Measurements from ENCODE around the gene CHI3L1. TPM values are rescaled to one million over a fixed set of nuclear protein-coding genes. Genes with fewer than 3 reads are reported as not detected.
A peak's percentile ranks its signal among the peaks of the same experiment; 100 is the strongest.

The CHI3L1 gene
- total RNA-seq, 4 donors from 2014 or later = 1.3 to 2.1 (median 1.7) TPM; not detected in 1

DNA sequence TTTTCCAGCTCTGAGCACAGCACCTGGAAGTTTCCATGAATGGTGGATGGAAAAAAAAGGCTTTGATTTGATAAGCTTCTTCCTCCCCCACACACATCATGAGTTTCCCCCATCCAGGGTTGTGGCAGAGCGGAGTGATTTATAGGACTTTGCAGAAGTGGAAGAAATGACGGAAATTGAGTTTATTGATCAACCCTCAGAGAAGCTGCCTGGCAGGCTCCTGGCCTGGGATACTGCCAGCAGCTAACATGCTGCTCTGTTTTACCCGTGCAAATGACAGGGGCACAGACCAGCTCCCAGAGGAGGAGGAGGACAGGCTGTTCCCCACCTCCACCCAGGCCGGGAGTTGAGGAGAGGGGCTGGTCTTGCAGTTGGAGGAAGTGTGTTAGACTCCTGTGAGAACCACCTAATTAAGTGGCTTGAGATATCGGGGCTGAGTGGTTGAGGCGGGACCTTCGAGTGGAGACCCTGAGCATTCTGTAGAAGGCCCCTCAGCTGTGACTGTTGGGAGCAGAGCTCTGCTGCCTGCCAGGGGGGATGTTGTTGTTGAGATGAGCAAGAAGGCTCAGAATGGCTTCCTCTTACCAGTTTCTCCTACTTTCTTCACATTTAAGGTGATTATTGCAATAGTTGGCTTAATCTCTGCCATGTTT, 37.2 kb downstream of the CHI3L1 start:
- Histone ChIP-seq H3K4me1 (peaks cover 0 to 4% (median 4%) of the 10 kb centered on the region in 4 donors), H3K9me3 (no peaks in the 10 kb centered on the region), H3K4me3 (no peak overlapping the region), H3K27ac (replicated peaks in 1 of 4) (no peak overlapping the region), H3K27me3 (peaks cover 0 to 12% (median 0%) of the 10 kb centered on the region in 4 donors), H3K36me3 (no peaks in the 10 kb centered on the region)
- intact Hi-C loops (cut with DNase I) = no loop called here
- DNase-seq (ENCODE audit: extremely low spot score) = no peak
- 85% methylated on average over 7 of the region's 7 CpGs for WGBS
- TF ChIP-seq POLR2AphosphoS5 (IDR thresholded peaks at IDR 0.05) (no peak), POLR2A (IDR thresholded peaks at IDR 0.05; ENCODE audit: low read depth) (no peak), EP300 (IDR thresholded peaks at IDR 0.05) (no peak)
- TF ChIP-seq, protein P1, sequence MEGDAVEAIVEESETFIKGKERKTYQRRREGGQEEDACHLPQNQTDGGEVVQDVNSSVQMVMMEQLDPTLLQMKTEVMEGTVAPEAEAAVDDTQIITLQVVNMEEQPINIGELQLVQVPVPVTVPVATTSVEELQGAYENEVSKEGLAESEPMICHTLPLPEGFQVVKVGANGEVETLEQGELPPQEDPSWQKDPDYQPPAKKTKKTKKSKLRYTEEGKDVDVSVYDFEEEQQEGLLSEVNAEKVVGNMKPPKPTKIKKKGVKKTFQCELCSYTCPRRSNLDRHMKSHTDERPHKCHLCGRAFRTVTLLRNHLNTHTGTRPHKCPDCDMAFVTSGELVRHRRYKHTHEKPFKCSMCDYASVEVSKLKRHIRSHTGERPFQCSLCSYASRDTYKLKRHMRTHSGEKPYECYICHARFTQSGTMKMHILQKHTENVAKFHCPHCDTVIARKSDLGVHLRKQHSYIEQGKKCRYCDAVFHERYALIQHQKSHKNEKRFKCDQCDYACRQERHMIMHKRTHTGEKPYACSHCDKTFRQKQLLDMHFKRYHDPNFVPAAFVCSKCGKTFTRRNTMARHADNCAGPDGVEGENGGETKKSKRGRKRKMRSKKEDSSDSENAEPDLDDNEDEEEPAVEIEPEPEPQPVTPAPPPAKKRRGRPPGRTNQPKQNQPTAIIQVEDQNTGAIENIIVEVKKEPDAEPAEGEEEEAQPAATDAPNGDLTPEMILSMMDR (IDR thresholded peaks at IDR 0.05) = no peak

- peaks cover 0 to 3% (median under 1%) of the 10 kb centered on the region in 4 donors for H3K4me1 ChIP-seq
- no peak overlapping the region for H3K27ac ChIP-seq (replicated peaks in 1 of 4)
- peaks cover 0 to 7% (median 0%) of the 10 kb centered on the region in 4 donors for H3K27me3 ChIP-seq
- H3K9me3 ChIP-seq = no peaks in the 10 kb centered on the region
- no peak for DNase-seq (ENCODE audit: extremely low spot score)
- no peak for TF ChIP-seq POLR2AphosphoS5 (IDR thresholded peaks at IDR 0.05)
- TF ChIP-seq EP300 (IDR thresholded peaks at IDR 0.05) = no peak
- TF ChIP-seq, protein P1 (IDR thresholded peaks at IDR 0.05) = no peak
- TF ChIP-seq POLR2A (IDR thresholded peaks at IDR 0.05; ENCODE audit: low read depth) = no peak
- no peaks in the 10 kb centered on the region for H3K36me3 ChIP-seq
- WGBS = 93% methylated on average over 12 of the region's 12 CpGs
- intact Hi-C loops (cut with DNase I) = no loop called here
- no peak overlapping the region for H3K4me3 ChIP-seq
Measured at GRCh38 chr1:203148579-203148978, 37.9 kb downstream of the CHI3L1 start.

- H3K27ac ChIP-seq (replicated peaks in 1 of 4) = no peak overlapping the region
- no peaks in the 10 kb centered on the region for H3K36me3 ChIP-seq
- H3K9me3 ChIP-seq = no peaks in the 10 kb centered on the region
- H3K4me3 ChIP-seq = no peak overlapping the region
- no peak for DNase-seq (ENCODE audit: extremely low spot score)
- no peak for TF ChIP-seq POLR2AphosphoS5 (IDR thresholded peaks at IDR 0.05)
- TF ChIP-seq, protein P1 (IDR thresholded peaks at IDR 0.05) = peak in 1 of 3 experiments; percentile 20
- H3K27me3 ChIP-seq = peaks cover 0 to 7% (median 0%) of the 10 kb centered on the region in 4 donors
- WGBS = 84% methylated on average over 5 of the region's 5 CpGs
- intact Hi-C loops (cut with DNase I) = no loop called here
- H3K4me1 ChIP-seq = peaks cover 0 to 3% (median 0%) of the 10 kb centered on the region in 4 donors
Measured at GRCh38 chr1:203148127-203148526, 38.4 kb downstream of the CHI3L1 start.

- H3K9me3 ChIP-seq = no peaks in the 10 kb centered on the region
- no peak for DNase-seq (ENCODE audit: extremely low spot score)
- H3K36me3 ChIP-seq = no peaks in the 10 kb centered on the region
- intact Hi-C loops (cut with DNase I) = no loop called here
- H3K4me3 ChIP-seq = no peak overlapping the region
- H3K27me3 ChIP-seq = peaks cover 0 to 7% (median 0%) of the 10 kb centered on the region in 4 donors
- 78% methylated on average over 5 of the region's 5 CpGs for WGBS
- no peak overlapping the region for H3K27ac ChIP-seq (replicated peaks in 1 of 4)
- no peak for TF ChIP-seq EP300 (IDR thresholded peaks at IDR 0.05)
- no peak for TF ChIP-seq POLR2A (IDR thresholded peaks at IDR 0.05; ENCODE audit: low read depth)
- TF ChIP-seq POLR2AphosphoS5 (IDR thresholded peaks at IDR 0.05) = no peak
- TF ChIP-seq, protein P1 (IDR thresholded peaks at IDR 0.05) = no peak
- H3K4me1 ChIP-seq = peaks cover 0 to 3% (median 0%) of the 10 kb centered on the region in 4 donors
Measured at GRCh38 chr1:203147376-203147775, 39.1 kb downstream of the CHI3L1 start.

All from esophagus muscularis mucosa (tissue), 4 donors.